Measurements from ENCODE around the gene KHDRBS2.

The KHDRBS2 gene

DNA sequence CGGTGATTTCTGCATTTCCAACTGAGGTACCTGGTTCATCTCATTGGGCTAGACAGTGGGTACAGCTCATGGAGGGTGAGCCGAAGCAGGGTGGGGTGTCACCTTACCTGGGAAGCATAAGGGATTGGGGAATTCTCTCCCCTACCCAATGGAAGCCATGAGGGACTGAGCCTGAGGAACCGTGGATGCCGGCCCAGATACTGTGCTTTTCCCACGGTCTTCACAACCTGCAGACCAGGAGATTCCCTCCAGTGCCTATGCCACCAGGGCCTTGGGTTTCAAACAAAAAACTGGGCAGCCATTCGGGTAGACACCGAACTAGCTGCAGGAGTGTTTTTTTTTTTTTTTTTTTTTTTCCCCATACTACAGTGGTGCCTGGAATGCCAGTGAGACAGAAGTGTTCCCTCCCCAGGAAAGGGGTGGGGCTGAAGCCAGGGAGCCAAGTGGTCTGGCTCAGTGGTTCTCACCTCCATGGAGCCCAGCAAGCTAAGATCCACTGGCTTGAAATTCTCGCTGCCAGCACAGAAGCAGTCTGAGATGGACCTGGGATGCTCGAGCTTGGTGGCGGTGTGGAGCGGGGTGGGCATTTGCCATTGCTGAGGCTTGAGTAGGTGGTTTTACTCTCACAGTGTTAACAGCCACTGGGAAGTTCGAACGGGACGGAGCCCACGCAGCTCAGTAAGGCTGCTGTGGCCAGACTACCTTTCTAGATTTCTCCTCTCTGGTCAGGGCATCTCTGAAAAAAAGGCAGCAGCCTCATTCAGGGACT lies 416.2 kb downstream of the KHDRBS2 start:
- Histone ChIP-seq H3K9ac (ENCODE audit: low read length) (no peak overlapping the region), H3K18ac (ENCODE audit: low read length) (no peak overlapping the region), H4K8ac (ENCODE audit: low read depth, low read length) (no peak overlapping the region), H3K14ac (ENCODE audit: low read length) (no peak overlapping the region), H2BK120ac (ENCODE audit: insufficient read depth, low read length, poor library complexity) (no peak overlapping the region), H4K91ac (ENCODE audit: low read depth, low read length) (no peak overlapping the region), H2BK12ac (ENCODE audit: low read length) (no peak overlapping the region), H3K4ac (ENCODE audit: low read depth, low read length) (no peak overlapping the region), H2AFZ (ENCODE audit: insufficient read depth, low read length, poor library complexity) (no peak overlapping the region), H3K4me2 (ENCODE audit: low read length) (no peak overlapping the region), H3K4me3 (ENCODE audit: low read depth, low read length) (no peak overlapping the region), H3K23ac (ENCODE audit: low read length) (no peak overlapping the region), H3K79me1 (ENCODE audit: low read length) (no peaks in the 10 kb centered on the region), H3K27me3 (ENCODE audit: insufficient read depth, low read length) (no peaks in the 10 kb centered on the region), H3K79me2 (ENCODE audit: control insufficient read depth, insufficient read depth, low read length, poor library complexity) (no peaks in the 10 kb centered on the region), H3K9me3 (ENCODE audit: insufficient read depth, low read depth, low read length) (peaks cover 3% of the 10 kb centered on the region), H3K36me3 (ENCODE audit: control insufficient read depth in 1 of 2, insufficient read depth in 2 of 2, low read length in 2 of 2) (no peaks in the 10 kb centered on the region), H3K4me1 (ENCODE audit: control insufficient read depth in 1 of 2, insufficient read depth in 2 of 2, low read length in 2 of 2) (no peaks in the 10 kb centered on the region), H2AK5ac (ENCODE audit: low read length) (no peak overlapping the region), H3K27ac (ENCODE audit: low read depth, low read length) (no peak overlapping the region), H2BK5ac (ENCODE audit: low read depth, low read length, poor library complexity) (no peak overlapping the region), H4K12ac (ENCODE audit: low read depth, low read length) (no peak overlapping the region)
- no CpG with 5 or more reads among the region's 15 CpGs for WGBS (ENCODE audit: extremely low coverage, insufficient coverage, insufficient read length)
- no peak for DNase-seq

DNA sequence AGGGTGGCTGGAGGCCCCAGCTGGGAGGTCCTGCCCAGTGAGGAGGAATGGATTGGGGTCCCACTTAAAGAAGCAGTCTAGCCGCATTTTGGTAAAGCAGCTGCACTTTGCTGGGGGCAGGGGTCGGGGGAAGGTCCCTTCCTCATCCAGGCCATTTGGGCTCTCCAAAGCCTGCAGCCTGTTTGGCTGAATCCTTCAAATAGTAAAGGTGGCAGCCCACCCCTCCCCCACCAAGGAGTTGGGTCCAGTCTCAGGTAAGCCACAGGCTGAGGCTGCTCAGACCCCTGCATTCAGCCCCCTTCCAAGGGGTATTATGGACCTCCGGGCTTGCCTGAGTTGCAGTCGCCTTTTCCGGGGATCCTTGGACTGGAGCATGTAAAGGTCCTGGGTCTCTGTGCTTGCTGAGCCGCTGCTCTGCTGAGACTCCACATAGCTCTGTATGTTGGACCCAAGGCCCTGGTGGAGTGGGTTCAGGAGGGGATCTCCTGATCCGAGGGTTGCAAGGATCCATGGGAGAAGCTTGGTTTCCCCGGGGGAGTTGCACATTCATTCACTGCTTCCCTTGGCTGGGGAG lies 417.4 kb downstream of the KHDRBS2 start:
- no peak overlapping the region for H4K12ac ChIP-seq (ENCODE audit: low read depth, low read length)
- no peak overlapping the region for H2BK12ac ChIP-seq (ENCODE audit: low read length)
- no peaks in the 10 kb centered on the region for H3K27me3 ChIP-seq (ENCODE audit: insufficient read depth, low read length)
- no CpG with 5 or more reads among the region's 8 CpGs for WGBS (ENCODE audit: extremely low coverage, insufficient coverage, insufficient read length)
- H3K9ac ChIP-seq (ENCODE audit: low read length) = no peak overlapping the region
- no peaks in the 10 kb centered on the region for H3K36me3 ChIP-seq (ENCODE audit: control insufficient read depth in 1 of 2, insufficient read depth in 2 of 2, low read length in 2 of 2)
- no peak overlapping the region for H4K91ac ChIP-seq (ENCODE audit: low read depth, low read length)
- H2AK5ac ChIP-seq (ENCODE audit: low read length) = no peak overlapping the region
- H3K79me2 ChIP-seq (ENCODE audit: control insufficient read depth, insufficient read depth, low read length, poor library complexity) = no peaks in the 10 kb centered on the region
- H3K4me2 ChIP-seq (ENCODE audit: low read length) = no peak overlapping the region
- no peak overlapping the region for H3K4ac ChIP-seq (ENCODE audit: low read depth, low read length)
- DNase-seq = no peak
- H3K4me1 ChIP-seq (ENCODE audit: control insufficient read depth in 1 of 2, insufficient read depth in 2 of 2, low read length in 2 of 2) = no peaks in the 10 kb centered on the region
- no peak overlapping the region for H3K14ac ChIP-seq (ENCODE audit: low read length)
- no peak overlapping the region for H4K8ac ChIP-seq (ENCODE audit: low read depth, low read length)
- no peaks in the 10 kb centered on the region for H3K79me1 ChIP-seq (ENCODE audit: low read length)
- H2AFZ ChIP-seq (ENCODE audit: insufficient read depth, low read length, poor library complexity) = no peak overlapping the region
- H3K4me3 ChIP-seq (ENCODE audit: low read depth, low read length) = no peak overlapping the region
- H2BK120ac ChIP-seq (ENCODE audit: insufficient read depth, low read length, poor library complexity) = no peak overlapping the region
- no peak overlapping the region for H3K27ac ChIP-seq (ENCODE audit: low read depth, low read length)
- no peak overlapping the region for H3K23ac ChIP-seq (ENCODE audit: low read length)
- no peak overlapping the region for H3K18ac ChIP-seq (ENCODE audit: low read length)
- H3K9me3 ChIP-seq (ENCODE audit: insufficient read depth, low read depth, low read length) = peaks cover 3% of the 10 kb centered on the region
- H2BK5ac ChIP-seq (ENCODE audit: low read depth, low read length, poor library complexity) = no peak overlapping the region

DNA sequence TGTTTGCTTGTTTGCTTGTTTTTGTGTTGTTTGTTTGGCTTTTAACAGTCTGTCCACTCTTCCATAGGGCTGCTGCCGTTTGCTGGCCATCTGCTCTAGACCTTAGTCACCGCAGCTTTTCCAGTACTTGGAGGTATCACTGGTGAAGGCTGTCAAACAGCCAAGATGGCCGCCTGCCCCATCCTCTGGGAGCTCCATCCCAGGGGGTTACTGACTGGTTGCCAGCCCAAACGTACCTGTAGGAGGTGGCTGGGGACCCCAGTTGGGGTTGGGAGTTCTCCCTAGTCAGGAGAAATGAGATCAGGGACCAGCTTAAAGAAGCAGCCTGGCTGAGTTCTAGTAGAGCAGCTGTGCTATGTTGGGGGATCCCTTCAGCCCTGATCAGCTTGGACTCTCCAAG lies 418.4 kb downstream of the KHDRBS2 start:
- Histone ChIP-seq H3K4me2 (ENCODE audit: low read length) (no peak overlapping the region), H2BK120ac (ENCODE audit: insufficient read depth, low read length, poor library complexity) (no peak overlapping the region), H3K9ac (ENCODE audit: low read length) (no peak overlapping the region), H3K27me3 (ENCODE audit: insufficient read depth, low read length) (no peaks in the 10 kb centered on the region), H3K4ac (ENCODE audit: low read depth, low read length) (no peak overlapping the region), H2BK12ac (ENCODE audit: low read length) (no peak overlapping the region), H2AFZ (ENCODE audit: insufficient read depth, low read length, poor library complexity) (no peak overlapping the region), H2AK5ac (ENCODE audit: low read length) (no peak overlapping the region), H3K18ac (ENCODE audit: low read length) (no peak overlapping the region), H4K12ac (ENCODE audit: low read depth, low read length) (no peak overlapping the region), H2BK5ac (ENCODE audit: low read depth, low read length, poor library complexity) (no peak overlapping the region), H3K14ac (ENCODE audit: low read length) (no peak overlapping the region), H3K4me3 (ENCODE audit: low read depth, low read length) (no peak overlapping the region), H4K8ac (ENCODE audit: low read depth, low read length) (no peak overlapping the region), H3K27ac (ENCODE audit: low read depth, low read length) (no peak overlapping the region), H3K9me3 (ENCODE audit: insufficient read depth, low read depth, low read length) (peaks cover 3% of the 10 kb centered on the region), H3K79me1 (ENCODE audit: low read length) (no peaks in the 10 kb centered on the region), H3K4me1 (ENCODE audit: control insufficient read depth in 1 of 2, insufficient read depth in 2 of 2, low read length in 2 of 2) (no peaks in the 10 kb centered on the region), H3K36me3 (ENCODE audit: control insufficient read depth in 1 of 2, insufficient read depth in 2 of 2, low read length in 2 of 2) (no peaks in the 10 kb centered on the region), H3K79me2 (ENCODE audit: control insufficient read depth, insufficient read depth, low read length, poor library complexity) (no peaks in the 10 kb centered on the region), H4K91ac (ENCODE audit: low read depth, low read length) (no peak overlapping the region), H3K23ac (ENCODE audit: low read length) (no peak overlapping the region)
- WGBS (ENCODE audit: extremely low coverage, insufficient coverage, insufficient read length) = no CpG with 5 or more reads among the region's 4 CpGs
- DNase-seq = no peak

DNA sequence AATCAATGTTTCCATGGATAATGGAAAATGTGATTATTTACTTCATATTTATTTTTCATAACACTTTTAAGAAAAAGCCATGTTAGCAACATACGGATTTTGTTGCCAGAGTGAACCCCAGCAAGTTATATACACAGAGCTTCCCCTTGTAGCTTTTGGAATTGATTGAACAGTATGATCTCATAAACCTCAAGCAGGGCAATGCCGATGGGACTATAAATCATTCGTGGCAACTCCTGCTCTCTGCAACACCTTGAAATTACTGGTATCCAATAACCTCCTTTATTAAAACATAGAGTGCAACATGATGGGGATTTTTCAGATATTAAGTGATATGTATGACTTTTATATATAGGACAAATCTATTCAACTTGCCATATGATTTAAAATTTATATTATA lies 428.5 kb downstream of the KHDRBS2 start:
- WGBS (ENCODE audit: extremely low coverage, insufficient coverage, insufficient read length) = no CpG with 5 or more reads among the region's 3 CpGs
- no peak overlapping the region for H2BK5ac ChIP-seq (ENCODE audit: low read depth, low read length, poor library complexity)
- H3K23ac ChIP-seq (ENCODE audit: low read length) = no peak overlapping the region
- no peak overlapping the region for H4K12ac ChIP-seq (ENCODE audit: low read depth, low read length)
- H3K79me1 ChIP-seq (ENCODE audit: low read length) = no peaks in the 10 kb centered on the region
- H2BK12ac ChIP-seq (ENCODE audit: low read length) = no peak overlapping the region
- no peak overlapping the region for H4K8ac ChIP-seq (ENCODE audit: low read depth, low read length)
- no peak overlapping the region for H2AK5ac ChIP-seq (ENCODE audit: low read length)
- no peak overlapping the region for H3K4me3 ChIP-seq (ENCODE audit: low read depth, low read length)
- no peaks in the 10 kb centered on the region for H3K4me1 ChIP-seq (ENCODE audit: control insufficient read depth in 1 of 2, insufficient read depth in 2 of 2, low read length in 2 of 2)
- no peak overlapping the region for H3K27ac ChIP-seq (ENCODE audit: low read depth, low read length)
- no peaks in the 10 kb centered on the region for H3K36me3 ChIP-seq (ENCODE audit: control insufficient read depth in 1 of 2, insufficient read depth in 2 of 2, low read length in 2 of 2)
- no peak overlapping the region for H3K18ac ChIP-seq (ENCODE audit: low read length)
- H3K9me3 ChIP-seq (ENCODE audit: insufficient read depth, low read depth, low read length) = no peaks in the 10 kb centered on the region
- H3K4me2 ChIP-seq (ENCODE audit: low read length) = no peak overlapping the region
- DNase-seq = no peak
- no peak overlapping the region for H4K91ac ChIP-seq (ENCODE audit: low read depth, low read length)
- no peak overlapping the region for H2AFZ ChIP-seq (ENCODE audit: insufficient read depth, low read length, poor library complexity)
- H3K4ac ChIP-seq (ENCODE audit: low read depth, low read length) = no peak overlapping the region
- no peak overlapping the region for H3K14ac ChIP-seq (ENCODE audit: low read length)
- no peak overlapping the region for H3K9ac ChIP-seq (ENCODE audit: low read length)
- no peak overlapping the region for H2BK120ac ChIP-seq (ENCODE audit: insufficient read depth, low read length, poor library complexity)
- H3K27me3 ChIP-seq (ENCODE audit: insufficient read depth, low read length) = no peaks in the 10 kb centered on the region
- H3K79me2 ChIP-seq (ENCODE audit: control insufficient read depth, insufficient read depth, low read length, poor library complexity) = no peaks in the 10 kb centered on the region

Data from trophoblast cell (in vitro differentiated cells and primary cell).